ENCODE results near the gene ABCG1.
A peak's percentile ranks its signal among the peaks of the same experiment; 100 is the strongest.

The ABCG1 gene

GRCh38 chr21:42227909-42228708 lies 9.2 kb downstream of the ABCG1 start:
- no peaks in the 10 kb centered on the region for H3K4me1 ChIP-seq
- H3K9me3 ChIP-seq, result no peaks in the 10 kb centered on the region
- no peak for DNase-seq (ENCODE audit: low spot score in 2 of 2)
- no peak overlapping the region for H3K4me3 ChIP-seq
- in situ Hi-C loops (cut with MboI; ENCODE audit: low sequenced_read_pairs), result no loop called here
- no peaks in the 10 kb centered on the region for H3K36me3 ChIP-seq (replicated peaks)
- 0 out of 2 replicates have a peak, but pooled peaks cover 3% of the 10 kb centered on the region for H3K27me3 ChIP-seq (ENCODE audit: low read depth)

GRCh38 chr21:42228709-42229220 lies 9.8 kb downstream of the ABCG1 start:
- H3K9me3 ChIP-seq, result no peaks in the 10 kb centered on the region
- no peak overlapping the region for H3K4me3 ChIP-seq
- no peaks in the 10 kb centered on the region for H3K36me3 ChIP-seq (replicated peaks)
- no peak for DNase-seq (ENCODE audit: low spot score in 2 of 2)
- in situ Hi-C loops (cut with MboI; ENCODE audit: low sequenced_read_pairs), result no loop called here
- 0 out of 2 replicates have a peak, but pooled peaks cover 3% of the 10 kb centered on the region for H3K27me3 ChIP-seq (ENCODE audit: low read depth)
- no peaks in the 10 kb centered on the region for H3K4me1 ChIP-seq

- in situ Hi-C loops (cut with MboI; ENCODE audit: low sequenced_read_pairs), result no loop called here
- Histone ChIP-seq H3K4me1 (no peaks in the 10 kb centered on the region), H3K36me3 (replicated peaks) (no peaks in the 10 kb centered on the region), H3K27me3 (ENCODE audit: low read depth) (0 out of 2 replicates have a peak, but pooled peaks cover 3% of the 10 kb centered on the region), H3K9me3 (no peaks in the 10 kb centered on the region), H3K4me3 (no peak overlapping the region)
- DNase-seq (ENCODE audit: low spot score in 2 of 2), result no peak
These were observed 10.7 kb downstream of the ABCG1 start for GRCh38 chr21:42229676-42230075.

- no peak for DNase-seq (ENCODE audit: low spot score in 2 of 2)
- no peaks in the 10 kb centered on the region for H3K4me1 ChIP-seq
- no peaks in the 10 kb centered on the region for H3K36me3 ChIP-seq (replicated peaks)
- no peaks in the 10 kb centered on the region for H3K9me3 ChIP-seq
- in situ Hi-C loops (cut with MboI; ENCODE audit: low sequenced_read_pairs), result no loop called here
- 0 out of 2 replicates have a peak, but pooled peaks cover 3% of the 10 kb centered on the region for H3K27me3 ChIP-seq (ENCODE audit: low read depth)
- no peak overlapping the region for H3K4me3 ChIP-seq
These were observed 11.2 kb downstream of the ABCG1 start for GRCh38 chr21:42230178-42230577.

GRCh38 chr21:42230636-42231035 lies 11.7 kb downstream of the ABCG1 start:
- 0 out of 2 replicates have a peak, but pooled peaks cover 3% of the 10 kb centered on the region for H3K27me3 ChIP-seq (ENCODE audit: low read depth)
- H3K36me3 ChIP-seq (replicated peaks), result no peaks in the 10 kb centered on the region
- no peak for DNase-seq (ENCODE audit: low spot score in 2 of 2)
- no peak overlapping the region for H3K4me3 ChIP-seq
- H3K4me1 ChIP-seq, result no peaks in the 10 kb centered on the region
- in situ Hi-C loops (cut with MboI; ENCODE audit: low sequenced_read_pairs), result no loop called here
- no peaks in the 10 kb centered on the region for H3K9me3 ChIP-seq

GRCh38 chr21:42231756-42232155 lies 12.8 kb downstream of the ABCG1 start:
- in situ Hi-C loops (cut with MboI; ENCODE audit: low sequenced_read_pairs), result no loop called here
- H3K36me3 ChIP-seq (replicated peaks), result no peaks in the 10 kb centered on the region
- H3K4me1 ChIP-seq, result no peaks in the 10 kb centered on the region
- no peaks in the 10 kb centered on the region for H3K9me3 ChIP-seq
- no peak overlapping the region for H3K4me3 ChIP-seq
- no peak for DNase-seq (ENCODE audit: low spot score in 2 of 2)
- 0 out of 2 replicates have a peak, but pooled peaks cover 1% of the 10 kb centered on the region for H3K27me3 ChIP-seq (ENCODE audit: low read depth)

GRCh38 chr21:42232176-42232825 lies 13.4 kb downstream of the ABCG1 start:
- Histone ChIP-seq H3K36me3 (replicated peaks) (no peaks in the 10 kb centered on the region), H3K4me1 (no peaks in the 10 kb centered on the region), H3K4me3 (no peak overlapping the region), H3K27me3 (ENCODE audit: low read depth) (no peaks in the 10 kb centered on the region), H3K9me3 (no peaks in the 10 kb centered on the region)
- in situ Hi-C loops (cut with MboI; ENCODE audit: low sequenced_read_pairs), result no loop called here
- no peak for DNase-seq (ENCODE audit: low spot score in 2 of 2)

- Histone ChIP-seq H3K4me3 (no peak overlapping the region), H3K27me3 (ENCODE audit: low read depth) (no peaks in the 10 kb centered on the region), H3K36me3 (replicated peaks) (no peaks in the 10 kb centered on the region), H3K4me1 (no peaks in the 10 kb centered on the region), H3K9me3 (no peaks in the 10 kb centered on the region)
- in situ Hi-C loops (cut with MboI; ENCODE audit: low sequenced_read_pairs), result no loop called here
- no peak for DNase-seq (ENCODE audit: low spot score in 2 of 2)
These were observed 14.4 kb downstream of the ABCG1 start for GRCh38 chr21:42233067-42233961.

- in situ Hi-C loops (cut with MboI; ENCODE audit: low sequenced_read_pairs), result no loop called here
- no peaks in the 10 kb centered on the region for H3K27me3 ChIP-seq (ENCODE audit: low read depth)
- no peak for DNase-seq (ENCODE audit: low spot score in 2 of 2)
- no peaks in the 10 kb centered on the region for H3K9me3 ChIP-seq
- H3K36me3 ChIP-seq (replicated peaks), result no peaks in the 10 kb centered on the region
- no peaks in the 10 kb centered on the region for H3K4me1 ChIP-seq
- no peak overlapping the region for H3K4me3 ChIP-seq
These were observed 15.1 kb downstream of the ABCG1 start for GRCh38 chr21:42234041-42234440.

- peak; percentile 14 to 70 for DNase-seq (ENCODE audit: low spot score in 2 of 2)
- Histone ChIP-seq H3K4me3 (peak overlapping the region; percentile 12), H3K36me3 (replicated peaks) (no peaks in the 10 kb centered on the region), H3K9me3 (no peaks in the 10 kb centered on the region), H3K27me3 (ENCODE audit: low read depth) (no peaks in the 10 kb centered on the region), H3K4me1 (no peaks in the 10 kb centered on the region)
- in situ Hi-C loops (cut with MboI; ENCODE audit: low sequenced_read_pairs), result no loop called here
These were observed 15.7 kb downstream of the ABCG1 start for GRCh38 chr21:42234464-42235241.

GRCh38 chr21:42235593-42235992 lies 16.7 kb downstream of the ABCG1 start:
- Histone ChIP-seq H3K27me3 (ENCODE audit: low read depth) (no peaks in the 10 kb centered on the region), H3K36me3 (replicated peaks) (no peaks in the 10 kb centered on the region), H3K4me3 (no peak overlapping the region), H3K4me1 (no peaks in the 10 kb centered on the region), H3K9me3 (no peaks in the 10 kb centered on the region)
- in situ Hi-C loops (cut with MboI; ENCODE audit: low sequenced_read_pairs), result no loop called here
- no peak for DNase-seq (ENCODE audit: low spot score in 2 of 2)

GRCh38 chr21:42236014-42236413 lies 17.1 kb downstream of the ABCG1 start:
- in situ Hi-C loops (cut with MboI; ENCODE audit: low sequenced_read_pairs), result no loop called here
- DNase-seq (ENCODE audit: low spot score in 2 of 2), result no peak
- no peaks in the 10 kb centered on the region for H3K27me3 ChIP-seq (ENCODE audit: low read depth)
- no peak overlapping the region for H3K4me3 ChIP-seq
- no peaks in the 10 kb centered on the region for H3K36me3 ChIP-seq (replicated peaks)
- H3K9me3 ChIP-seq, result no peaks in the 10 kb centered on the region
- no peaks in the 10 kb centered on the region for H3K4me1 ChIP-seq

- Histone ChIP-seq H3K9me3 (no peaks in the 10 kb centered on the region), H3K36me3 (replicated peaks) (no peaks in the 10 kb centered on the region), H3K4me1 (no peaks in the 10 kb centered on the region), H3K27me3 (ENCODE audit: low read depth) (no peaks in the 10 kb centered on the region), H3K4me3 (no peak overlapping the region)
- no peak for DNase-seq (ENCODE audit: low spot score in 2 of 2)
- in situ Hi-C loops (cut with MboI; ENCODE audit: low sequenced_read_pairs), result no loop called here
These were observed 17.8 kb downstream of the ABCG1 start for GRCh38 chr21:42236693-42237092.
